GM12873 (cell line): ENCODE results near the gene FHL5.

Source experiments
- CTCF ChIP-seq: IDR thresholded peaks from 2 replicates; pipeline ENCODE4 v1.5.1; 2012; ENCODE audit warnings: low read depth, mild to moderate bottlenecking, moderate library complexity, low read length, control low read depth; ENCODE audit not compliant: insufficient read depth; ENCODE audit errors: missing control alignments

Gene FHL5

GRCh38 chr6:96610019-96610418 lies 47.1 kb downstream of the FHL5 start:
- no peak for TF ChIP-seq CTCF

- TF ChIP-seq CTCF, result no peak
Observed at GRCh38 chr6:96611342-96611991, 48.5 kb downstream of the FHL5 start.

- no peak for TF ChIP-seq CTCF
Observed at GRCh38 chr6:96613291-96613999, 50.5 kb downstream of the FHL5 start.

GRCh38 chr6:96620851-96621250 lies 57.9 kb downstream of the FHL5 start:
- TF ChIP-seq CTCF, result no peak

GRCh38 chr6:96621983-96622382 lies 59.1 kb downstream of the FHL5 start:
- no peak for TF ChIP-seq CTCF

GRCh38 chr6:96624957-96625356 lies 62.0 kb downstream of the FHL5 start:
- no peak for TF ChIP-seq CTCF

GRCh38 chr6:96626759-96627364 lies 63.9 kb downstream of the FHL5 start:
- peak; percentile 25 for TF ChIP-seq CTCF
